Mesenchymal stem cell (in vitro differentiated cells and primary cell): ENCODE data around the gene ECI1.

Source experiments
- DNase-seq: peaks from one replicate; pipeline ENCODE4 v3.0.0-alpha.2; 2013
- H2AFZ ChIP-seq: one replicate; pipeline ENCODE4 v1.6.1; 2013; ENCODE audit warnings: low read depth, mild to moderate bottlenecking, control low read depth, inconsistent platforms, low read length, moderate library complexity
- H2AK5ac ChIP-seq: 2 replicates; pipeline ENCODE4 v1.6.1; 2013; ENCODE audit warnings: low read length, moderate library complexity, mild to moderate bottlenecking, inconsistent platforms; ENCODE audit not compliant: severe bottlenecking
- H2BK120ac ChIP-seq: one replicate; pipeline ENCODE4 v1.6.1; 2013; ENCODE audit warnings: low read depth, mild to moderate bottlenecking, inconsistent platforms, low read length, moderate library complexity
- H2BK12ac ChIP-seq, 2 experiments: one replicate each; pipeline ENCODE4 v1.6.1; 2013; ENCODE audit warnings: inconsistent platforms in 2 of 2, low read length in 2 of 2, mild to moderate bottlenecking in 2 of 2, moderate library complexity in 2 of 2, control low read depth in 1 of 2
- H2BK15ac ChIP-seq: one replicate; pipeline ENCODE4 v1.6.1; 2013; ENCODE audit warnings: mild to moderate bottlenecking, low read depth, inconsistent platforms; ENCODE audit not compliant: poor library complexity, severe bottlenecking
- H2BK5ac ChIP-seq: 2 replicates; pipeline ENCODE4 v1.6.1; 2013; ENCODE audit warnings: low read depth, mild to moderate bottlenecking, low read length, control low read depth, inconsistent platforms; ENCODE audit not compliant: poor library complexity, severe bottlenecking
- H3K14ac ChIP-seq, 2 experiments: one replicate each; pipeline ENCODE4 v1.6.1; 2013; ENCODE audit warnings: inconsistent platforms in 2 of 2, low read length in 2 of 2, control low read depth in 1 of 2, mild to moderate bottlenecking in 1 of 2, moderate library complexity in 1 of 2
- H3K18ac ChIP-seq, 2 experiments: one replicate each; pipeline ENCODE4 v1.6.1; 2013; ENCODE audit warnings: inconsistent platforms in 2 of 2, low read length in 2 of 2, control low read depth in 1 of 2, low read depth in 1 of 2, mild to moderate bottlenecking in 1 of 2
- H3K23ac ChIP-seq, 2 experiments: one replicate each; pipeline ENCODE4 v1.6.1; 2013; ENCODE audit warnings: inconsistent platforms in 2 of 2, low read length in 2 of 2, mild to moderate bottlenecking in 2 of 2, moderate library complexity in 2 of 2, control low read depth in 1 of 2
- H3K27ac ChIP-seq: 2 replicates; pipeline ENCODE4 v1.5.1; 2013; ENCODE audit warnings: mild to moderate bottlenecking, moderate library complexity, low read length, control low read depth, inconsistent platforms; ENCODE audit not compliant: poor library complexity, severe bottlenecking
- H3K27me3 ChIP-seq, 2 experiments: 2 replicates each; pipeline versions ENCODE4 v1.6.1 to v1.7.0; 2013; ENCODE audit warnings: low read length in 2 of 2, mild to moderate bottlenecking in 2 of 2, moderate library complexity in 2 of 2, control low read depth in 1 of 2, inconsistent platforms in 1 of 2; ENCODE audit not compliant: control insufficient read depth in 1 of 2, insufficient read depth in 1 of 2
- H3K36me3 ChIP-seq, 2 experiments: 2 replicates each; pipeline versions ENCODE4 v1.6.1 to v1.7.0; 2013; ENCODE audit warnings: low read length in 2 of 2, control low read depth in 1 of 2, inconsistent platforms in 1 of 2, low read depth in 1 of 2, mild to moderate bottlenecking in 1 of 2; ENCODE audit not compliant: insufficient read depth in 2 of 2, control insufficient read depth in 1 of 2
- H3K4ac ChIP-seq, 2 experiments: one replicate each; pipeline ENCODE4 v1.6.1; 2013; ENCODE audit warnings: inconsistent platforms in 2 of 2, low read length in 2 of 2, mild to moderate bottlenecking in 2 of 2, moderate library complexity in 2 of 2, control low read depth in 1 of 2, low read depth in 1 of 2
- H3K4me1 ChIP-seq: 2 replicates; pipeline ENCODE4 v1.6.1; 2013; ENCODE audit warnings: low read depth, low read length, control low read depth; ENCODE audit not compliant: control insufficient read depth, insufficient read depth
- H3K4me2 ChIP-seq: 2 replicates; pipeline ENCODE4 v1.6.1; 2013; ENCODE audit warnings: low read length, mild to moderate bottlenecking, inconsistent platforms; ENCODE audit not compliant: poor library complexity, severe bottlenecking
- H3K4me3 ChIP-seq, 2 experiments: 2 replicates each; pipeline versions ENCODE4 v1.5.1 to v1.7.0; 2013; ENCODE audit warnings: low read length in 2 of 2, mild to moderate bottlenecking in 2 of 2, control low read depth in 1 of 2, low read depth in 1 of 2; ENCODE audit not compliant: insufficient read depth in 1 of 2
- H3K79me1 ChIP-seq: replicated peaks from 2 replicates; pipeline ENCODE4 v1.6.1; 2013; ENCODE audit warnings: mild to moderate bottlenecking, control low read depth, low read length, inconsistent platforms; ENCODE audit not compliant: poor library complexity, severe bottlenecking
- H3K9ac ChIP-seq: 2 replicates; pipeline ENCODE4 v1.7.0; 2013; ENCODE audit warnings: mild to moderate bottlenecking, low read length, moderate library complexity
- H3K9me3 ChIP-seq: 2 replicates; pipeline ENCODE4 v1.7.0; 2013; ENCODE audit warnings: mild to moderate bottlenecking, low read length; ENCODE audit not compliant: control insufficient read depth
- H4K8ac ChIP-seq: one replicate; pipeline ENCODE4 v1.6.1; 2013; ENCODE audit warnings: inconsistent platforms, mild to moderate bottlenecking, low read length, moderate library complexity
- H4K91ac ChIP-seq: one replicate; pipeline ENCODE4 v1.6.1; 2013; ENCODE audit warnings: mild to moderate bottlenecking, low read length, inconsistent platforms
- WGBS: methylation state at CpG from one replicate; pipeline ENCODE4 v1.1.7; 2013; ENCODE audit warnings: mixed read lengths; 5-methylcytosine and 5-hydroxymethylcytosine counted together

ECI1 gene

GRCh38 chr16:2230376-2230775 lies 21.0 kb downstream of the ECI1 start:
- no peak overlapping the region for H2AFZ ChIP-seq
- no peak overlapping the region for H2BK5ac ChIP-seq
- H3K36me3 ChIP-seq, result peaks cover 64 to 86% of the 10 kb centered on the region in 2 experiments
- H3K4me2 ChIP-seq, result no peak overlapping the region
- WGBS, result 96% methylated on average over 13 of the region's 13 CpGs
- H3K14ac ChIP-seq, result no peak overlapping the region
- H3K27ac ChIP-seq, result no peak overlapping the region
- no peak for DNase-seq
- no peaks in the 10 kb centered on the region for H3K27me3 ChIP-seq
- H4K8ac ChIP-seq, result no peak overlapping the region
- H4K91ac ChIP-seq, result no peak overlapping the region
- H3K4ac ChIP-seq, result no peak overlapping the region
- no peak overlapping the region for H2AK5ac ChIP-seq
- no peak overlapping the region for H3K4me3 ChIP-seq
- no peak overlapping the region for H2BK12ac ChIP-seq
- H3K9ac ChIP-seq, result no peak overlapping the region
- H3K23ac ChIP-seq, result no peak overlapping the region
- no peak overlapping the region for H3K18ac ChIP-seq
- H3K9me3 ChIP-seq, result no peaks in the 10 kb centered on the region
- H2BK120ac ChIP-seq, result no peak overlapping the region
- H2BK15ac ChIP-seq, result no peak overlapping the region
- H3K4me1 ChIP-seq, result peaks cover 20% of the 10 kb centered on the region
- H3K79me1 ChIP-seq, result peaks cover 32% of the 10 kb centered on the region

DNA sequence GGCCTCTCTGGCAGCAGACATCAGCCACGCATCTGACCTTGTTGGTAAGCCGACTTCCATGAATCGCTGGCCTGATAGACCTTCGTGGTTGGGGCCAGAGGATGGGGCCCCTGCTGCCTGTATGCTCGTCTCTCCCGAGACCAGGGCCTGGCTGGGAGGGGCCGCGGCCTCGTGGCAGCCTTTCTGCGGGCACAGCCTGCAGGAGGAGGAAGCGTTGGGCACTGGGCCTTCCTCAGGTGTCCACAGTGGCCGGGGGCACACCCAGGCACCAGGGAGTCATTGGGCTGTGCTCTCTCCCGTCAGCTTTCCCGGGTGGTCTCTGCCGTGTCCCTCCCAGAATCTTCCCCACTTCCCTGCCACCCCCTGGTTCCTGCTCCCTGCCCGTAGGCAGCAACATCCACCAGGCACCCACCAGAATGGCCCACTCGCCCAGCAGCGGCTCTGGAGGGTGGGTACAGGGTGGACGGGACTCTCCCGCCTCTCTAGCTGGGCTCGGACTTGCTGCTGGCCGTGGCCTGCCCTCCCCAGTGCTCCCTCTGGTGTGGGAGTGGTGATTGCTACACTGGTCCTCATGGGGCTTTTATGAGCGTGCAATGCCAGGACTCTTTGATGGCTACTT lies 21.6 kb downstream of the ECI1 start:
- Histone ChIP-seq H2AFZ (no peak overlapping the region), H4K91ac (no peak overlapping the region), H3K4me3 (no peak overlapping the region), H3K4me2 (no peak overlapping the region), H3K36me3 (peaks cover 58 to 80% of the 10 kb centered on the region in 2 experiments), H3K27me3 (no peaks in the 10 kb centered on the region), H3K27ac (no peak overlapping the region), H3K4ac (no peak overlapping the region), H4K8ac (no peak overlapping the region), H2BK15ac (no peak overlapping the region), H2BK5ac (no peak overlapping the region), H3K23ac (no peak overlapping the region), H2AK5ac (no peak overlapping the region), H3K9ac (no peak overlapping the region), H2BK120ac (no peak overlapping the region), H3K14ac (no peak overlapping the region), H3K9me3 (no peaks in the 10 kb centered on the region), H3K18ac (no peak overlapping the region), H2BK12ac (no peak overlapping the region), H3K79me1 (peaks cover 32% of the 10 kb centered on the region), H3K4me1 (peaks cover 24% of the 10 kb centered on the region)
- no peak for DNase-seq
- WGBS, result 96% methylated on average over 19 of the region's 23 CpGs

- no peak overlapping the region for H3K14ac ChIP-seq
- no peaks in the 10 kb centered on the region for H3K9me3 ChIP-seq
- peaks cover 53 to 73% of the 10 kb centered on the region in 2 experiments for H3K36me3 ChIP-seq
- peaks cover 28% of the 10 kb centered on the region for H3K4me1 ChIP-seq
- H2BK12ac ChIP-seq, result peak overlapping the region in 1 of 2 experiments; percentile 34
- 92% methylated on average over 12 of the region's 12 CpGs for WGBS
- H2AK5ac ChIP-seq, result no peak overlapping the region
- H2AFZ ChIP-seq, result no peak overlapping the region
- no peak overlapping the region for H3K4me2 ChIP-seq
- no peak overlapping the region for H4K91ac ChIP-seq
- H3K27me3 ChIP-seq, result no peaks in the 10 kb centered on the region
- H3K4me3 ChIP-seq, result no peak overlapping the region
- no peak overlapping the region for H2BK120ac ChIP-seq
- DNase-seq, result no peak
- H2BK5ac ChIP-seq, result no peak overlapping the region
- no peak overlapping the region for H3K23ac ChIP-seq
- no peak overlapping the region for H2BK15ac ChIP-seq
- peaks cover 32% of the 10 kb centered on the region for H3K79me1 ChIP-seq
- no peak overlapping the region for H3K9ac ChIP-seq
- H3K4ac ChIP-seq, result no peak overlapping the region
- no peak overlapping the region for H3K18ac ChIP-seq
- H3K27ac ChIP-seq, result no peak overlapping the region
- H4K8ac ChIP-seq, result no peak overlapping the region
Observed at GRCh38 chr16:2229091-2229490, 22.3 kb downstream of the ECI1 start.

DNA sequence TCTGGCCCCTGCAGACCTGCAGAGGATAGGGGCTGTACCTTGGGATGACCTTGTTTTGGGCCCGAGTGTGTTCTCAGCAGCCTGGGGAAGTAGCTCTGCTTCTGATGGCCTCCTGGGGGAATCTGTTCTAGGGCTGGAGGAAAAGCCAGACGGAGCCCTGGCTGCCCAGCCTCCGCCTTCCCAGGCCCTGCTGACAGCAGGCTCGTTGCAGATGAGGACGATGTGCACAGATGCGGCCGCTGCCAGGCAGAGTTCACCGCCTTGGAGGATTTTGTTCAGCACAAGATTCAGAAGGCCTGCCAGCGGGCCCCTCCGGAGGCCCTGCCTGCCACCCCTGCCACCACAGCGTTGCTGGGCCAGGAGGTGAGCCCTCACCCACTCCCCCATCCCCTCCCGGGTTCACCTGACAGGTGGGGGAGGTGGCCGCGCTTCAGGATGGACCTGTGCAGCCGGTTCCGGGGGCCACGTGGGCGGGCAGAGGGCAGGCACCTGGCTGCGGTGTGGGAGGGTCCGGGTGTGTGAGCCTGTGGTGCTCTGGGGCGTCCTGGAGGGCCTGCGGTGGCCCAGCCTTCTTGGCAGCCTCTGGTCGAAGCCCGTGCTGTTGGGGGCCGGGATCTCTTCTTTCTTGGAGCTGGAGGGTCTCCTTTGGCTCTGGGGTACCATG lies 23.1 kb downstream of the ECI1 start:
- Histone ChIP-seq H2BK12ac (no peak overlapping the region), H3K9ac (no peak overlapping the region), H3K27me3 (no peaks in the 10 kb centered on the region), H3K4ac (no peak overlapping the region), H3K14ac (no peak overlapping the region), H3K36me3 (peaks cover 45 to 65% of the 10 kb centered on the region in 2 experiments), H4K91ac (no peak overlapping the region), H2AK5ac (no peak overlapping the region), H3K79me1 (peaks cover 31% of the 10 kb centered on the region), H2BK15ac (no peak overlapping the region), H3K4me2 (no peak overlapping the region), H3K18ac (no peak overlapping the region), H3K4me1 (peaks cover 28% of the 10 kb centered on the region), H2AFZ (no peak overlapping the region), H3K23ac (no peak overlapping the region), H3K4me3 (no peak overlapping the region), H3K9me3 (no peaks in the 10 kb centered on the region), H2BK5ac (no peak overlapping the region), H4K8ac (no peak overlapping the region), H2BK120ac (no peak overlapping the region), H3K27ac (no peak overlapping the region)
- 96% methylated on average over 25 of the region's 25 CpGs for WGBS
- no peak for DNase-seq
